Measurements from ENCODE around the gene RARS2. TPM values are rescaled to one million over a fixed set of nuclear protein-coding genes. Genes with fewer than 3 reads are reported as not detected.

Gene RARS2
- total and polyA plus RNA-seq, 2 donors (not counting 3 experiments of a cell fraction or from before 2014, with no cell fraction given): 7.4 to 33.7 TPM

- DNase-seq (ENCODE audit: low read depth, low spot score) (no peak), FAIRE-seq (no peak)
- Histone ChIP-seq H3K9me3 (replicated peaks; ENCODE audit: control insufficient read depth, insufficient read depth, low read length) (no peaks in the 10 kb centered on the region), H3K79me2 (ENCODE audit: control insufficient read depth, insufficient read depth, low read length) (no peaks in the 10 kb centered on the region), H4K20me1 (replicated peaks; ENCODE audit: control insufficient read depth, extremely low read depth, insufficient read depth, low read length) (no peaks in the 10 kb centered on the region), H2AFZ (ENCODE audit: low read depth, low read length) (no peak overlapping the region), H3K27ac (ENCODE audit: insufficient read depth, low read depth, low read length) (no peak overlapping the region), H3K36me3 (ENCODE audit: control insufficient read depth in 2 of 2, extremely low read depth in 1 of 2, insufficient read depth in 2 of 2, low read length in 2 of 2) (peaks cover 0 to 2% of the 10 kb centered on the region in 2 experiments), H3K9ac (replicated peaks; ENCODE audit: extremely low read depth, insufficient read depth, low read length) (no peak overlapping the region), H3K9me1 (replicated peaks; ENCODE audit: control insufficient read depth, extremely low read depth, insufficient read depth, low read length) (no peaks in the 10 kb centered on the region), H3K27me3 (ENCODE audit: control insufficient read depth in 2 of 2, insufficient read depth in 2 of 2, low read length in 2 of 2) (no peaks in the 10 kb centered on the region), H3K4me1 (ENCODE audit: control insufficient read depth, extremely low read depth, insufficient read depth, low read length) (peaks cover under 1% of the 10 kb centered on the region), H3K4me2 (ENCODE audit: insufficient read depth, low read length) (no peak overlapping the region), H3K4me3 (replicated peaks in 1 of 3; ENCODE audit: insufficient read depth in 1 of 3, low read depth in 1 of 3, low read length in 3 of 3) (no peak overlapping the region)
- POLR2A ChIA-PET: no interaction called here
- BruUV-seq (replicated peaks): no TSS peak
- dilution Hi-C loops (cut with MboI; ENCODE audit: extremely low pct_ligation_motif_present, low sequenced_read_pairs) (no loop called here), intact Hi-C loops (cut with micrococcal nuclease) (no loop called here)
- TF ChIP-seq, protein P1, sequence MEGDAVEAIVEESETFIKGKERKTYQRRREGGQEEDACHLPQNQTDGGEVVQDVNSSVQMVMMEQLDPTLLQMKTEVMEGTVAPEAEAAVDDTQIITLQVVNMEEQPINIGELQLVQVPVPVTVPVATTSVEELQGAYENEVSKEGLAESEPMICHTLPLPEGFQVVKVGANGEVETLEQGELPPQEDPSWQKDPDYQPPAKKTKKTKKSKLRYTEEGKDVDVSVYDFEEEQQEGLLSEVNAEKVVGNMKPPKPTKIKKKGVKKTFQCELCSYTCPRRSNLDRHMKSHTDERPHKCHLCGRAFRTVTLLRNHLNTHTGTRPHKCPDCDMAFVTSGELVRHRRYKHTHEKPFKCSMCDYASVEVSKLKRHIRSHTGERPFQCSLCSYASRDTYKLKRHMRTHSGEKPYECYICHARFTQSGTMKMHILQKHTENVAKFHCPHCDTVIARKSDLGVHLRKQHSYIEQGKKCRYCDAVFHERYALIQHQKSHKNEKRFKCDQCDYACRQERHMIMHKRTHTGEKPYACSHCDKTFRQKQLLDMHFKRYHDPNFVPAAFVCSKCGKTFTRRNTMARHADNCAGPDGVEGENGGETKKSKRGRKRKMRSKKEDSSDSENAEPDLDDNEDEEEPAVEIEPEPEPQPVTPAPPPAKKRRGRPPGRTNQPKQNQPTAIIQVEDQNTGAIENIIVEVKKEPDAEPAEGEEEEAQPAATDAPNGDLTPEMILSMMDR (IDR thresholded peaks at IDR 0.05; ENCODE audit: extremely low read depth in 1 of 2, insufficient read depth in 1 of 2, low read depth in 1 of 2, low read length in 2 of 2): no peak
- TF ChIP-seq FOS (IDR thresholded peaks at IDR 0.05; ENCODE audit: borderline replicate concordance, insufficient read depth, low read length): no peak
- no peak for TF ChIP-seq GATA2 (IDR thresholded peaks at IDR 0.05; ENCODE audit: insufficient read depth, insufficient read length, low read depth, low read length)
- no peak for TF ChIP-seq POLR2A (IDR thresholded peaks at IDR 0.05; ENCODE audit: low read depth, low read length)
- CTCF ChIA-PET: no interaction called here
Measured at GRCh38 chr6:87481931-87482330, 107.9 kb downstream of the RARS2 start.

GRCh38 chr6:87473419-87473903 lies 116.3 kb downstream of the RARS2 start:
- DNase-seq (ENCODE audit: low read depth, low spot score) (no peak), FAIRE-seq (no peak)
- Histone ChIP-seq H3K79me2 (ENCODE audit: control insufficient read depth, insufficient read depth, low read length) (no peaks in the 10 kb centered on the region), H3K27me3 (ENCODE audit: control insufficient read depth in 2 of 2, insufficient read depth in 2 of 2, low read length in 2 of 2) (peaks cover under 1% of the 10 kb centered on the region in 2 experiments), H3K4me2 (ENCODE audit: insufficient read depth, low read length) (peak overlapping the region; percentile 62), H2AFZ (ENCODE audit: low read depth, low read length) (peak overlapping the region; percentile 99), H3K36me3 (ENCODE audit: control insufficient read depth in 2 of 2, extremely low read depth in 1 of 2, insufficient read depth in 2 of 2, low read length in 2 of 2) (peaks cover 0 to 2% of the 10 kb centered on the region in 2 experiments), H4K20me1 (replicated peaks; ENCODE audit: control insufficient read depth, extremely low read depth, insufficient read depth, low read length) (no peaks in the 10 kb centered on the region), H3K27ac (ENCODE audit: insufficient read depth, low read depth, low read length) (peak overlapping the region; percentile 91), H3K4me1 (ENCODE audit: control insufficient read depth, extremely low read depth, insufficient read depth, low read length) (peaks cover 8% of the 10 kb centered on the region), H3K4me3 (replicated peaks in 1 of 3; ENCODE audit: insufficient read depth in 1 of 3, low read depth in 1 of 3, low read length in 3 of 3) (peak overlapping the region; percentile 53 to 91 (median 90)), H3K9me3 (replicated peaks; ENCODE audit: control insufficient read depth, insufficient read depth, low read length) (no peaks in the 10 kb centered on the region), H3K9ac (replicated peaks; ENCODE audit: extremely low read depth, insufficient read depth, low read length) (peak overlapping the region; percentile 97), H3K9me1 (replicated peaks; ENCODE audit: control insufficient read depth, extremely low read depth, insufficient read depth, low read length) (no peaks in the 10 kb centered on the region)
- no peak for TF ChIP-seq JUN (IDR thresholded peaks at IDR 0.05; ENCODE audit: borderline replicate concordance, insufficient read depth, insufficient read length, low read depth)
- TF ChIP-seq MYC (IDR thresholded peaks at IDR 0.05; ENCODE audit: low read depth, low read length): no peak
- no peak for TF ChIP-seq POLR2AphosphoS5 (IDR thresholded peaks at IDR 0.05; ENCODE audit: insufficient read depth, low read depth, low read length)
- TF ChIP-seq, protein P1 (IDR thresholded peaks at IDR 0.05; ENCODE audit: extremely low read depth in 1 of 2, insufficient read depth in 1 of 2, low read depth in 1 of 2, low read length in 2 of 2): no peak
- no peak for TF ChIP-seq FOS (IDR thresholded peaks at IDR 0.05; ENCODE audit: borderline replicate concordance, insufficient read depth, low read length)
- no peak for TF ChIP-seq MAX (IDR thresholded peaks at IDR 0.05; ENCODE audit: insufficient read depth, insufficient read length)
- no peak for TF ChIP-seq EZH2 (IDR thresholded peaks at IDR 0.05; ENCODE audit: borderline replicate concordance, low read depth, low read length, severe bottlenecking)
- no peak for TF ChIP-seq GATA2 (IDR thresholded peaks at IDR 0.05; ENCODE audit: insufficient read depth, insufficient read length, low read depth, low read length)
- no peak for TF ChIP-seq POLR2A (IDR thresholded peaks at IDR 0.05; ENCODE audit: low read depth, low read length)
- dilution Hi-C loops (cut with MboI; ENCODE audit: extremely low pct_ligation_motif_present, low sequenced_read_pairs): no loop called here
- CTCF ChIA-PET: interaction anchor here (1.7 kb wide), 1 partner anchor 81 kb away, joined by 6 read pairs; no protein-coding TSS in a partner anchor
- intact Hi-C loops (cut with micrococcal nuclease): loop anchor here (1.0 to 10.0 kb wide), 4 partner anchors 65 to 409 kb away; partner anchors contain the start of genes SMIM8 and ZNF292
- TSS peak; percentile 44 for BruUV-seq (replicated peaks)
- POLR2A ChIA-PET: no interaction called here
